H9 (cell line): ENCODE data around the gene CUEDC2. TPM values are rescaled to one million over a fixed set of nuclear protein-coding genes. Genes with fewer than 3 reads are reported as not detected.

Experiments used
- DNase-seq: peaks from one replicate; pipeline ENCODE4 v3.0.0-alpha.2; 2017
- H2AFZ ChIP-seq: one replicate; pipeline ENCODE4 v1.6.1; 2013; ENCODE audit warnings: mild to moderate bottlenecking, low read length, control low read depth, moderate library complexity
- H2AK5ac ChIP-seq: 2 replicates; pipeline ENCODE4 v1.6.1; 2013; ENCODE audit warnings: low read length, control low read depth, mixed read lengths; ENCODE audit not compliant: insufficient read length
- H2BK120ac ChIP-seq: one replicate; pipeline ENCODE4 v1.6.1; 2013; ENCODE audit warnings: low read depth, mild to moderate bottlenecking, low read length, control low read depth, inconsistent platforms; ENCODE audit not compliant: poor library complexity, severe bottlenecking
- H2BK12ac ChIP-seq: 2 replicates; pipeline ENCODE4 v1.6.1; 2013; ENCODE audit warnings: low read length, control low read depth, mixed read lengths, low read depth; ENCODE audit not compliant: insufficient read length
- H2BK15ac ChIP-seq: 2 replicates; pipeline ENCODE4 v1.6.1; 2013; ENCODE audit warnings: low read depth, low read length, control low read depth
- H2BK20ac ChIP-seq: one replicate; pipeline ENCODE4 v1.6.1; 2013; ENCODE audit warnings: low read depth, mild to moderate bottlenecking, low read length, control low read depth, inconsistent platforms; ENCODE audit not compliant: poor library complexity, severe bottlenecking
- H2BK5ac ChIP-seq: 2 replicates; pipeline ENCODE4 v1.6.1; 2013; ENCODE audit warnings: low read length, control low read depth, mixed read lengths; ENCODE audit not compliant: insufficient read length
- H3K14ac ChIP-seq: 2 replicates; pipeline ENCODE4 v1.6.1; 2013; ENCODE audit warnings: low read length, control low read depth; ENCODE audit not compliant: insufficient read depth
- H3K18ac ChIP-seq: 2 replicates; pipeline ENCODE4 v1.6.1; 2013; ENCODE audit warnings: low read depth, mild to moderate bottlenecking, mixed read lengths, low read length, control low read depth; ENCODE audit not compliant: insufficient read length
- H3K23ac ChIP-seq: 2 replicates; pipeline ENCODE4 v1.6.1; 2013; ENCODE audit warnings: low read length, control low read depth, mixed read lengths, low read depth; ENCODE audit not compliant: insufficient read length
- H3K23me2 ChIP-seq: 2 replicates; pipeline ENCODE4 v1.6.1; 2013; ENCODE audit warnings: low read depth, mild to moderate bottlenecking, mixed read lengths, low read length, control low read depth; ENCODE audit not compliant: insufficient read length, poor library complexity, severe bottlenecking
- H3K27ac ChIP-seq: 2 replicates; pipeline ENCODE4 v1.5.1; 2013; ENCODE audit warnings: low read length, control low read depth, mixed read lengths, low read depth; ENCODE audit not compliant: insufficient read length
- H3K27me3 ChIP-seq: 2 replicates; pipeline ENCODE4 v1.6.1; 2013; ENCODE audit warnings: low read length, control low read depth, inconsistent platforms; ENCODE audit not compliant: insufficient read depth
- H3K4ac ChIP-seq: 2 replicates; pipeline ENCODE4 v1.6.1; 2013; ENCODE audit warnings: low read depth, mild to moderate bottlenecking, control low read depth, inconsistent platforms, low read length, moderate library complexity
- H3K4me1 ChIP-seq: 2 replicates; pipeline ENCODE4 v1.6.1; 2013; ENCODE audit warnings: low read length, control low read depth, inconsistent platforms; ENCODE audit not compliant: insufficient read depth
- H3K4me2 ChIP-seq: 2 replicates; pipeline ENCODE4 v1.6.1; 2013; ENCODE audit warnings: low read length, control low read depth, mixed read lengths; ENCODE audit not compliant: insufficient read length, insufficient read depth
- H3K56ac ChIP-seq: 2 replicates; pipeline ENCODE4 v1.6.1; 2013; ENCODE audit warnings: low read depth, mild to moderate bottlenecking, mixed read lengths, low read length, control low read depth; ENCODE audit not compliant: insufficient read length
- H3K79me1 ChIP-seq: 2 replicates; pipeline ENCODE4 v1.6.1; 2013; ENCODE audit warnings: low read depth, mild to moderate bottlenecking, moderate library complexity, low read length, control low read depth, inconsistent platforms; ENCODE audit not compliant: insufficient read depth, poor library complexity, severe bottlenecking
- H3K79me2 ChIP-seq: 2 replicates; pipeline ENCODE4 v1.6.1; 2013; ENCODE audit warnings: low read length, control low read depth, inconsistent platforms; ENCODE audit not compliant: insufficient read depth
- H3K9ac ChIP-seq: 2 replicates; pipeline ENCODE4 v1.6.1; 2013; ENCODE audit warnings: low read length, control low read depth, mixed read lengths; ENCODE audit not compliant: insufficient read length; ENCODE audit errors: extremely low read depth
- H3K9me3 ChIP-seq: one replicate; pipeline ENCODE4 v1.6.1; 2013; ENCODE audit warnings: low read depth, low read length, inconsistent platforms; ENCODE audit not compliant: control insufficient read depth
- H3T11ph ChIP-seq: one replicate; pipeline ENCODE4 v1.6.1; 2013; ENCODE audit warnings: mild to moderate bottlenecking, low read length, control low read depth, inconsistent platforms
- H4K20me1 ChIP-seq: one replicate; pipeline ENCODE4 v1.6.1; 2013; ENCODE audit not compliant: control insufficient read depth, insufficient read length, insufficient read depth
- H4K5ac ChIP-seq: 2 replicates; pipeline ENCODE4 v1.6.1; 2013; ENCODE audit warnings: low read depth, mild to moderate bottlenecking, mixed read lengths, low read length, control low read depth; ENCODE audit not compliant: insufficient read length
- H4K8ac ChIP-seq: replicated peaks from 2 replicates; pipeline ENCODE4 v1.6.1; 2013; ENCODE audit warnings: low read length, control low read depth, mixed read lengths, low read depth; ENCODE audit not compliant: insufficient read length
- H4K91ac ChIP-seq: 2 replicates; pipeline ENCODE4 v1.6.1; 2013; ENCODE audit warnings: low read depth, mild to moderate bottlenecking, moderate library complexity, mixed read lengths, low read length, control low read depth; ENCODE audit not compliant: insufficient read length
- H3K27ac Mint-ChIP-seq, 3 experiments: 2 replicates in 2 of 3; 3 replicates in 1 of 3; pipeline ENCODE4 v1.8.0; 2020 to 2021; ENCODE audit warnings: mixed read lengths in 3 of 3, mild to moderate bottlenecking in 1 of 3, moderate library complexity in 1 of 3
- H3K27me3 Mint-ChIP-seq: 2 replicates; pipeline ENCODE4 v1.8.0; 2021; ENCODE audit warnings: low read depth, mild to moderate bottlenecking, moderate library complexity, mixed read lengths
- H3K36me3 Mint-ChIP-seq, 3 experiments: 2 replicates in 2 of 3; 3 replicates in 1 of 3; pipeline ENCODE4 v1.8.0; 2020 to 2021; ENCODE audit warnings: low read depth in 3 of 3, mixed read lengths in 3 of 3; ENCODE audit not compliant: insufficient read depth in 1 of 3
- H3K4me1 Mint-ChIP-seq, 2 experiments: 2 replicates each; pipeline ENCODE4 v1.8.0; 2020; ENCODE audit warnings: mixed read lengths in 2 of 2
- H3K4me3 Mint-ChIP-seq, 2 experiments: 2 replicates in 1 of 2; 3 replicates in 1 of 2; pipeline ENCODE4 v1.8.0; 2020 to 2021; ENCODE audit warnings: mild to moderate bottlenecking in 2 of 2, mixed read lengths in 2 of 2, moderate library complexity in 1 of 2
- H3K9me3 Mint-ChIP-seq, 2 experiments: 2 replicates in 1 of 2; 3 replicates in 1 of 2; pipeline ENCODE4 v1.8.0; 2020; ENCODE audit warnings: mild to moderate bottlenecking in 2 of 2, mixed read lengths in 2 of 2, moderate library complexity in 1 of 2
- CTCF ChIP-seq: fragments of 200-600 bp; sonication (generic); conservative IDR thresholded peaks from 3 replicates; pipeline ENCODE4 v1.8.0; 2021; ENCODE audit warnings: antibody characterized with exemption, mild to moderate bottlenecking
- WGBS: extraction: QIAGEN DNeasy Blood & Tissue Kit; methylation state at CpG from one replicate; pipeline ENCODE4 v1.1.7; 2013; ENCODE audit warnings: missing lambda C conversion rate, low lambda C conversion rate, mixed read lengths; ENCODE audit not compliant: insufficient read length; ENCODE audit errors: extremely low coverage; 5-methylcytosine and 5-hydroxymethylcytosine counted together
- total RNA-seq: library from RNA; stranded (reverse); gene quantifications from 2 replicates; pipeline ENCODE4 v1.2.1, GENCODE V29; 2021

The CUEDC2 gene
- total RNA-seq, 1 experiment from 2014 or later = 41.2 TPM

- Histone ChIP-seq H4K8ac (no peak overlapping the region), H4K5ac (no peak overlapping the region), H2BK12ac (no peak overlapping the region), H3K79me1 (no peaks in the 10 kb centered on the region), H3K14ac (no peak overlapping the region), H3K4ac (no peak overlapping the region), H3K79me2 (no peaks in the 10 kb centered on the region), H4K20me1 (peaks cover 2% of the 10 kb centered on the region), H2BK20ac (no peak overlapping the region), H2BK5ac (no peak overlapping the region), H3K18ac (no peak overlapping the region), H4K91ac (no peak overlapping the region), H3K4me1 (peaks cover 3% of the 10 kb centered on the region; the same call in 1 of the 2 replicates), H2AK5ac (no peak overlapping the region), H2AFZ (no peak overlapping the region), H3K23me2 (peaks cover 3% of the 10 kb centered on the region), H3K9me3 (no peaks in the 10 kb centered on the region), H3K4me2 (no peak overlapping the region), H3K56ac (no peak overlapping the region), H3K27ac (no peak overlapping the region), H2BK15ac (no peak overlapping the region), H3T11ph (no peak overlapping the region), H3K27me3 (peaks cover 27% of the 10 kb centered on the region; the same call in 1 of the 2 replicates), H2BK120ac (no peak overlapping the region), H3K9ac (no peak overlapping the region), H3K23ac (no peak overlapping the region)
- Mint-ChIP-seq H3K27me3 (peaks cover 76% of the 10 kb centered on the region), H3K4me3 (no peak overlapping the region), H3K36me3 (peaks cover 0 to 2% (median 2%) of the 10 kb centered on the region in 3 experiments; a peak in 2 of 7 replicates), H3K9me3 (peaks cover 0 to 4% of the 10 kb centered on the region in 2 experiments; a peak in 1 of 5 replicates), H3K27ac (no peak overlapping the region), H3K4me1 (peaks cover 28 to 53% of the 10 kb centered on the region in 2 experiments)
- no CpG with 5 or more reads among the region's 10 CpGs for WGBS
- no peak for TF ChIP-seq CTCF
- no peak for DNase-seq
Observed at GRCh38 chr10:102412293-102412692, 20.1 kb downstream of the CUEDC2 start.
